Neural progenitor cell (in vitro differentiated cells): Measurements from ENCODE around the gene STK24. TPM values are rescaled to one million over a fixed set of nuclear protein-coding genes. Genes with fewer than 3 reads are reported as not detected.

Experiments used
- DNase-seq: peaks from one replicate; pipeline ENCODE4 v3.0.0-alpha.2; 2016; ENCODE audit warnings: low spot score
- H2AFZ ChIP-seq: fragments of 200-600 bp; sonication (generic); replicated peaks from 2 replicates; pipeline ENCODE4 v1.6.1; 2016; ENCODE audit warnings: antibody characterized with exemption
- H3F3A ChIP-seq: fragments of 200-600 bp; sonication (generic); 2 replicates; pipeline ENCODE4 v1.6.1; 2016; ENCODE audit warnings: antibody characterized with exemption, low read depth
- H3K27ac ChIP-seq: fragments of 200-600 bp; sonication (generic); 2 replicates; pipeline ENCODE4 v1.5.1; 2016; ENCODE audit warnings: mild to moderate bottlenecking
- H3K27me3 ChIP-seq: fragments of 200-600 bp; sonication (generic); 2 replicates; pipeline ENCODE4 v1.6.1; 2016; ENCODE audit warnings: mild to moderate bottlenecking, moderate library complexity
- H3K36me3 ChIP-seq: fragments of 200-600 bp; sonication (generic); 2 replicates; pipeline ENCODE4 v1.5.1; 2016
- H3K4me1 ChIP-seq: fragments of 200-600 bp; sonication (generic); 2 replicates; pipeline ENCODE4 v1.6.1; 2016; ENCODE audit warnings: mixed run types
- H3K4me2 ChIP-seq: fragments of 200-600 bp; sonication (generic); 2 replicates; pipeline ENCODE4 v1.6.1; 2016
- H3K4me3 ChIP-seq: fragments of 200-600 bp; sonication (generic); 2 replicates; pipeline ENCODE4 v1.5.1; 2016
- H3K79me2 ChIP-seq: fragments of 200-600 bp; sonication (generic); 2 replicates; pipeline ENCODE4 v1.6.1; 2016; ENCODE audit warnings: low read depth
- H3K9ac ChIP-seq: fragments of 200-600 bp; sonication (generic); 2 replicates; pipeline ENCODE4 v1.6.1; 2016
- H3K9me3 ChIP-seq: fragments of 200-600 bp; sonication (generic); 2 replicates; pipeline ENCODE4 v1.5.1; 2016; ENCODE audit warnings: low read depth
- H4K20me1 ChIP-seq: fragments of 200-600 bp; sonication (generic); 2 replicates; pipeline ENCODE4 v1.6.1; 2016; ENCODE audit warnings: low read depth
- H3K27ac Mint-ChIP-seq: 3 replicates; pipeline ENCODE4 v1.8.0; 2021; ENCODE audit warnings: mixed read lengths
- H3K27me3 Mint-ChIP-seq: 2 replicates; pipeline ENCODE4 v1.8.0; 2022; ENCODE audit warnings: low read depth, mild to moderate bottlenecking, inconsistent platforms, moderate library complexity, mixed read lengths; ENCODE audit not compliant: insufficient read depth
- H3K36me3 Mint-ChIP-seq: 3 replicates; pipeline ENCODE4 v1.8.0; 2021; ENCODE audit warnings: mixed read lengths
- H3K4me1 Mint-ChIP-seq: 3 replicates; pipeline ENCODE4 v1.8.0; 2021; ENCODE audit warnings: mixed read lengths
- H3K4me3 Mint-ChIP-seq: 3 replicates; pipeline ENCODE4 v1.8.0; 2021; ENCODE audit warnings: mild to moderate bottlenecking, moderate library complexity, mixed read lengths
- H3K9me3 Mint-ChIP-seq: 3 replicates; pipeline ENCODE4 v1.8.0; 2020; ENCODE audit warnings: mixed read lengths
- CTCF ChIP-seq: fragments of 200-600 bp; sonication (generic); IDR thresholded peaks from 2 replicates; pipeline ENCODE4 v1.5.1; 2017; ENCODE audit warnings: antibody characterized with exemption, mild to moderate bottlenecking
- EZH2 ChIP-seq: fragments of 200-600 bp; sonication (generic); IDR thresholded peaks from 2 replicates; pipeline ENCODE4 v1.6.1; 2017; ENCODE audit warnings: antibody characterized with exemption, mild to moderate bottlenecking, moderate library complexity
- EZH2phosphoT487 ChIP-seq: fragments of 200-600 bp; sonication (generic); IDR thresholded peaks from 2 replicates; pipeline ENCODE4 v1.6.1; 2017; ENCODE audit warnings: antibody characterized with exemption
- total RNA-seq: library from RNA; depleted of rRNA; stranded (reverse); fragments of >200 nt; gene quantifications from 2 replicates; pipeline ENCODE4 v1.2.3, GENCODE V29; 2015; ENCODE audit warnings: low replicate concordance

Gene STK24
- total RNA-seq, 1 donor from 2014 or later: 330 TPM

GRCh38 chr13:98466634-98467236 lies 110.2 kb downstream of the STK24 start:
- Histone ChIP-seq H3K36me3 (peaks cover 6% of the 10 kb centered on the region), H3K79me2 (peaks cover 56% of the 10 kb centered on the region), H3K4me1 (peaks cover 12% of the 10 kb centered on the region), H3F3A (peaks cover 3% of the 10 kb centered on the region), H3K27me3 (no peaks in the 10 kb centered on the region), H2AFZ (no peak overlapping the region), H3K27ac (no peak overlapping the region), H3K9ac (no peak overlapping the region), H3K9me3 (no peaks in the 10 kb centered on the region), H3K4me3 (no peak overlapping the region), H4K20me1 (peaks cover 62% of the 10 kb centered on the region), H3K4me2 (no peak overlapping the region)
- Mint-ChIP-seq H3K27ac (no peak overlapping the region), H3K36me3 (peaks cover 42% of the 10 kb centered on the region), H3K27me3 (peaks cover 4% of the 10 kb centered on the region), H3K9me3 (no peaks in the 10 kb centered on the region), H3K4me3 (no peak overlapping the region), H3K4me1 (peaks cover 19% of the 10 kb centered on the region)
- TF ChIP-seq CTCF: peak; percentile 91
- TF ChIP-seq EZH2phosphoT487: no peak
- DNase-seq: peak; percentile 68

GRCh38 chr13:98462946-98463345 lies 114.0 kb downstream of the STK24 start:
- Mint-ChIP-seq H3K27ac (peak overlapping the region; percentile 3), H3K9me3 (no peaks in the 10 kb centered on the region), H3K4me3 (no peak overlapping the region), H3K27me3 (peaks cover 4% of the 10 kb centered on the region), H3K4me1 (peaks cover 22% of the 10 kb centered on the region), H3K36me3 (peaks cover 51% of the 10 kb centered on the region)
- no peak for TF ChIP-seq EZH2
- no peak for TF ChIP-seq CTCF
- TF ChIP-seq EZH2phosphoT487: no peak
- Histone ChIP-seq H3K4me3 (no peak overlapping the region), H3K4me2 (no peak overlapping the region), H3K9me3 (no peaks in the 10 kb centered on the region), H2AFZ (no peak overlapping the region), H3F3A (peaks cover 3% of the 10 kb centered on the region), H3K9ac (no peak overlapping the region), H3K27ac (no peak overlapping the region), H3K27me3 (no peaks in the 10 kb centered on the region), H3K4me1 (peaks cover 15% of the 10 kb centered on the region), H3K36me3 (peaks cover 6% of the 10 kb centered on the region), H3K79me2 (peaks cover 50% of the 10 kb centered on the region), H4K20me1 (peaks cover 59% of the 10 kb centered on the region)
- no peak for DNase-seq

- Histone ChIP-seq H3K27me3 (no peaks in the 10 kb centered on the region), H3K36me3 (peaks cover 6% of the 10 kb centered on the region), H2AFZ (no peak overlapping the region), H4K20me1 (peaks cover 55% of the 10 kb centered on the region), H3K27ac (no peak overlapping the region), H3K4me1 (peaks cover 15% of the 10 kb centered on the region), H3K4me2 (no peak overlapping the region), H3K79me2 (peaks cover 50% of the 10 kb centered on the region), H3K9me3 (no peaks in the 10 kb centered on the region), H3F3A (no peaks in the 10 kb centered on the region), H3K4me3 (no peak overlapping the region), H3K9ac (no peak overlapping the region)
- Mint-ChIP-seq H3K27me3 (peaks cover 5% of the 10 kb centered on the region), H3K4me3 (no peak overlapping the region), H3K27ac (peak overlapping the region; percentile 11), H3K36me3 (peaks cover 53% of the 10 kb centered on the region), H3K9me3 (no peaks in the 10 kb centered on the region), H3K4me1 (peaks cover 24% of the 10 kb centered on the region)
- no peak for TF ChIP-seq CTCF
- DNase-seq: no peak
These were observed 114.5 kb downstream of the STK24 start for GRCh38 chr13:98462241-98462882.
